ENCODE results near the gene EPHA2.

The EPHA2 gene

DNA sequence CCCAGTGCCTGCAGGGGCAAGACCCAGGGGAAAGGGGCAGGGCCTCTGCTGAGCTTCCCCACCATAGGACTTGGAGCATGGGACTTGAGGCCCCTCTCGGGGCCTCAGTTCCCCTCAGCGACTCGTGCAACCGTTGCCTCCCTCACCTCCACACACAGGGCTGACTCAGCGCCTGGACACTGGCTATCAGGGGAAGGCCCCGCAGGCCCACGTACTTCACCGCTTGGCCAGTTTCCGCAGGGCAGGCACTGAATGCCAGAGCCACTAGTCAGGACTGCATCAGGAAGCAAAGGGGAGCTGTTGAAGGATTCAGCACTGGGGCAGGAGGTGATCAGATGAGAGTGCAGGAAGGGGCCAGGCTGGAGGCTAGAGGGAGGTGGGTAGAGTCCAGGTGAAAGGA, 66.9 kb downstream of the EPHA2 start:
- TF ChIP-seq, protein P1, sequence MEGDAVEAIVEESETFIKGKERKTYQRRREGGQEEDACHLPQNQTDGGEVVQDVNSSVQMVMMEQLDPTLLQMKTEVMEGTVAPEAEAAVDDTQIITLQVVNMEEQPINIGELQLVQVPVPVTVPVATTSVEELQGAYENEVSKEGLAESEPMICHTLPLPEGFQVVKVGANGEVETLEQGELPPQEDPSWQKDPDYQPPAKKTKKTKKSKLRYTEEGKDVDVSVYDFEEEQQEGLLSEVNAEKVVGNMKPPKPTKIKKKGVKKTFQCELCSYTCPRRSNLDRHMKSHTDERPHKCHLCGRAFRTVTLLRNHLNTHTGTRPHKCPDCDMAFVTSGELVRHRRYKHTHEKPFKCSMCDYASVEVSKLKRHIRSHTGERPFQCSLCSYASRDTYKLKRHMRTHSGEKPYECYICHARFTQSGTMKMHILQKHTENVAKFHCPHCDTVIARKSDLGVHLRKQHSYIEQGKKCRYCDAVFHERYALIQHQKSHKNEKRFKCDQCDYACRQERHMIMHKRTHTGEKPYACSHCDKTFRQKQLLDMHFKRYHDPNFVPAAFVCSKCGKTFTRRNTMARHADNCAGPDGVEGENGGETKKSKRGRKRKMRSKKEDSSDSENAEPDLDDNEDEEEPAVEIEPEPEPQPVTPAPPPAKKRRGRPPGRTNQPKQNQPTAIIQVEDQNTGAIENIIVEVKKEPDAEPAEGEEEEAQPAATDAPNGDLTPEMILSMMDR (conservative IDR thresholded peaks at IDR 0.05): no peak
- no peak overlapping the region for H3K27ac ChIP-seq

DNA sequence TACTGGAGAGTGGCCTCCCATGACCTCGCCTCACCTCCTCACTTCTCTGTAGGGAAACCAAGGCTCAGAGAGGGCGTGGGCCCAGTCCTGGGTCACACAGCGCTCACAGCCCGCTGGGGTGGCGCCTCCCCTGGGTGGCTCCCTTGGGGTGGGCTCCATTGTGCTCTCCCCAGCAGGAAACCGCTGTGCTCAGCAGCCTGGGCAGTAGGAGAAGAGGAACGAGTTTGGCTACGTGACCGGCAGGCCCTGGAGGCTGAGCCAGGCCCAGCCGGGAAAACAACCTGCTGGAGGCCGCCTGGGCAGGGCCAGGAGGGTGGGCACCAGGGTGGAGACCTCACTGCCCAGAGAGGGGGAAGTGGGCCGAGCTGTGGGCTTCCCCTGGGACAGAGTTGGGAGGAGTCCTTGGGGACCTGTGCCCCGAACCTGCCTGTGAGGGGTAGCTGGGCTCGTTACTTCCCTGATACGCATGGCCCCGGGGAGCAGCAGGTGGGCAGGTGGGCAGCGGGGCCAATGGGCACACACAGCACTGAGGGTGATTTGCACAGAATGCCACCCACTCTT, 67.4 kb downstream of the EPHA2 start:
- TF ChIP-seq, protein P1 (conservative IDR thresholded peaks at IDR 0.05): no peak
- no peak overlapping the region for H3K27ac ChIP-seq

GRCh38 chr1:16087733-16088132, 68.1 kb downstream of the EPHA2 start:
- no peak overlapping the region for H3K27ac ChIP-seq
- TF ChIP-seq, protein P1 (conservative IDR thresholded peaks at IDR 0.05): no peak

GRCh38 chr1:16085522-16085921, 70.3 kb downstream of the EPHA2 start:
- no peak overlapping the region for H3K27ac ChIP-seq
- TF ChIP-seq, protein P1 (conservative IDR thresholded peaks at IDR 0.05): no peak

GRCh38 chr1:16083486-16083885, 72.4 kb downstream of the EPHA2 start:
- TF ChIP-seq, protein P1 (conservative IDR thresholded peaks at IDR 0.05): no peak
- H3K27ac ChIP-seq: no peak overlapping the region

DNA sequence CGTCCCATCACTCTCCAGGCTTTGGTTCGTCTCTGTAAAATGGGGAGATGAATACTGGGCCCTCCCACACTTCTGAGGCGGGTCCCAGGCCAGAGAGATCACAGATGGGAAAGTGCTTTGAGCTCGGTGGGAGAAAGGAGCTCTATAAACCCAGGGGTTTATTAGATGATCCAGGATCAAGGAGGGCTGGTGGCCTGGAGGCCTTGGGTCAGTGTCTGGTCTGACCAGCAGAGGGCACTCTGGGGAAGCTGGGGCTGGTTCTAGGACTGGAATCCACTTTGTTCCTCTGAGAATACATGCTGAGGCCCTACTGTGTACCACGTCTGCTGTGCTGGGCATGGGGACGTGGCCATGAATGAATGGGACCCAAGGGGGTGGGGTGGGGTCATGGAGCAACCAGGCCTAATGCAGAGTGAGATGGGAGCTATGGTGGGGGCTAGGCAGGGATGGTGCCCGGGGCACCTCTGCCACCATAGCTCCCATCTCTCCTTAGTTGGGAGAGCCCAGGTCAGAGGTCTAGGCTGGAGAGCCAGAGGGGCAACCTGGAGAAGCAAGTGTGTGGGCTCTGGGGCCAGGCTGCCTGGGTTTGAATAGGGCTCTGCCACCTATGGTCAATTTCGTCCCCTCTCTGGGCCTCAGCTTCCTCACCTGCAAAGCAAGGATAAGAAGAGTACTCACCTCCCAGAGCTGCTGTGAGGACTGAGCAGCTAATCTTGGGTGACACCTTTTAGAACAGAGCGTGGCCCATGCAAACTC, 73.4 kb downstream of the EPHA2 start:
- H3K27ac ChIP-seq: no peak overlapping the region
- TF ChIP-seq, protein P1 (conservative IDR thresholded peaks at IDR 0.05): peak; percentile 95

- TF ChIP-seq, protein P1 (conservative IDR thresholded peaks at IDR 0.05): no peak
- no peak overlapping the region for H3K27ac ChIP-seq
Measured at GRCh38 chr1:16081636-16082035, 74.2 kb downstream of the EPHA2 start.

Measured in VCaP (cell line).